Measurements from ENCODE around the gene LGALS4.
"Not testable (repeated sequence)": the region's sequence is repeated elsewhere in the genome, so short reads cannot be mapped to it uniquely, and the experiment has no call there.

Gene LGALS4

DNA sequence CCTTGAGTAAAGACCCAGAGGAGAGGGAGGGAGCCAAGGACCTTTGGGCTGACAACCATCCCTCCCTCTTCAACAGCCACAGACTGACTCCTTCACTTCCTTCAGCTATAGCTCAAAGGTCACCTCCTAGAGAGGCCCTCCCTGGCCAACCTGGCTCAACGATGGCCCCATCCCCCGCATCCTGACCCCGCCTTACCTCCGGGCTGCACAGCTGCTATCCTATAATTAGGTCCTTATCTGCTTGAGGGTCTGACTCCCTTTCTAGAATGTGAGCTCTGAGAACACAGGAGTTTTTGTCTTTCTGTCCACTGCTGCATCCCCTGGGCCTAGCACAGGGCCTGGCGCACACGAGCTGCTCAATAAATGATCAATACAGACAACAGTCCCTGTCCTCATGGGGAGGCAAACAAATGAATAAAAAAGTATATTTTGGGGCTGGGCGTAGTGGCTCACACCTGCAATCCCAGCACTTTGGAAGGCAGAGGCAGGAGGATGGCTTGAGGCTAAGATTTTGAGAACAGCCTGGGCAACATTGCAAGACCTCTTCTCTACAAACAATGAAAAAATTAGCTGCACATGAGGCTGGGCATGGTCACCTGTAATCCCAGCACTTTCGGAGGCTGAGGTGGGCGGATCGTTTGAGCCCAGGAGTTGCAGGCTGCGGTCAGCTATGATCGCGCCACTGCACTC, 6.6 kb upstream of the LGALS4 start:
- no peak for TF ChIP-seq POLR2AphosphoS5 (IDR thresholded peaks at IDR 0.05; ENCODE audit: borderline replicate concordance, low read depth, low read length)
- no peak for TF ChIP-seq FOXP2 (optimal IDR thresholded peaks at IDR 0.05; ENCODE audit: control extremely low read depth, extremely low read length, insufficient read depth)
- no peak for TF ChIP-seq EZH2 (IDR thresholded peaks at IDR 0.05)
- no peak overlapping the region for H3K9ac ChIP-seq (ENCODE audit: insufficient read length)
- H3K36me3 ChIP-seq (ENCODE audit: insufficient read depth, low read length): peaks cover 3% of the 10 kb centered on the region; the same call in 1 of the 2 replicates
- DNase-seq (ENCODE audit: low read depth, low spot score): no peak
- no peak overlapping the region for H3K4me3 ChIP-seq
- H3K9me3 ChIP-seq (ENCODE audit: low read depth, low read length): no peaks in the 10 kb centered on the region
- no peak overlapping the region for H3K27ac ChIP-seq

DNA sequence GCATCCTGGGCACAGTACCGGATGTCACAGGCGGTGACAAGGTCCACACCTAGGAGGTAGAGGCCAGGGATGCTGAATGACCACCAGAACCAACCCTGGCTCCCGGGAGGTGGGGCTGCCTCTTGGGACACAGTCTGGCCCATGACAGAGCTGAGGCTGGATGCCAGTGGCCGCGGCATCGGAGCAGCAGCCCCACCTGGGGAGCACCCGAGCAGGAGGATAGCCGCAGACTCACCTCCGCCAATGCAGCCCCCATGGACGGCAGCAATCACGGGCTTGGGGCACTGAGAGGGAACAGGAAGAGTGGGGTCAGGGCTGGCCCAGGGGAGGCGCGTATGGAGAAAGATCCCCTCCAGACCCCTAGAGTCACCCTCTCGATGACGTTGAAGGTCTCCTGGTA, 4.3 kb upstream of the LGALS4 start:
- Histone ChIP-seq H3K9me3 (ENCODE audit: low read depth, low read length) (no peaks in the 10 kb centered on the region), H3K4me3 (no peak overlapping the region), H3K9ac (ENCODE audit: insufficient read length) (no peak overlapping the region), H3K36me3 (ENCODE audit: insufficient read depth, low read length) (no peaks in the 10 kb centered on the region; the same call in 1 of the 2 replicates), H3K27ac (no peak overlapping the region)
- DNase-seq (ENCODE audit: low read depth, low spot score): no peak
- no peak for TF ChIP-seq FOXP2 (optimal IDR thresholded peaks at IDR 0.05; ENCODE audit: control extremely low read depth, extremely low read length, insufficient read depth)
- TF ChIP-seq POLR2AphosphoS5 (IDR thresholded peaks at IDR 0.05; ENCODE audit: borderline replicate concordance, low read depth, low read length): no peak
- no peak for TF ChIP-seq EZH2 (IDR thresholded peaks at IDR 0.05)

DNA sequence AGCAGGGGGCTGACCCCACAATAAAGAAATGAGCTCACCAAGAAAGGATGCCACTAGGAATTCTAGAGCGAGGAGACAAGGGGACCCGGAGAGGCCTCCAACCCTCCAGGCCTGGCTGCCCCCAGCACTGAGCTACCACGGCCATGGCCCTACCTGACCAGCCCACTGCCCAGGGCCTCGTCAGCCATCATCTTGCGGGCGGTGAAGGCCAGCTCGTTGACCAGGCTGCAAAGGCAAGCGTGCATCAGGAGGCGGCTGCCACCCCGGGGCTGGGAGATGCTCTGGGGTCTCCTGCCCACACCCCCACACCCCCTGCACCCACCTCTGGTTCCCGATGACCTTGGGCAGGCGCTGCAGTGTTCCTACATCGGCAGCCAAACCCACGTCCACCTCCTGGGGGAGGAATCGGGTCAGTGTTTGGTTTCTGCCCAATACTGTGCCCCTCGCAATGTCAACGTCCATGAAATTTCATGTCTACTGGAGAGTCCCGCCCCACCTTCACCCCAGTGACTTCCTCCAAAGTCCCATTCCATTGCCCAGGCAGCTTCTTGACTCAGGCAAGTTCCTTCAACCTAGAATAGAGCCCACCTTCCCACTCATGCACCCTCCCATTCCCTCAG, 3.5 kb upstream of the LGALS4 start:
- Histone ChIP-seq H3K9ac (ENCODE audit: insufficient read length) (no peak overlapping the region), H3K9me3 (ENCODE audit: low read depth, low read length) (no peaks in the 10 kb centered on the region), H3K27ac (no peak overlapping the region), H3K36me3 (ENCODE audit: insufficient read depth, low read length) (no peaks in the 10 kb centered on the region; the same call in 1 of the 2 replicates), H3K4me3 (no peak overlapping the region)
- DNase-seq (ENCODE audit: low read depth, low spot score): no peak
- TF ChIP-seq EZH2 (IDR thresholded peaks at IDR 0.05): no peak
- no peak for TF ChIP-seq FOXP2 (optimal IDR thresholded peaks at IDR 0.05; ENCODE audit: control extremely low read depth, extremely low read length, insufficient read depth)
- no peak for TF ChIP-seq POLR2AphosphoS5 (IDR thresholded peaks at IDR 0.05; ENCODE audit: borderline replicate concordance, low read depth, low read length)

DNA sequence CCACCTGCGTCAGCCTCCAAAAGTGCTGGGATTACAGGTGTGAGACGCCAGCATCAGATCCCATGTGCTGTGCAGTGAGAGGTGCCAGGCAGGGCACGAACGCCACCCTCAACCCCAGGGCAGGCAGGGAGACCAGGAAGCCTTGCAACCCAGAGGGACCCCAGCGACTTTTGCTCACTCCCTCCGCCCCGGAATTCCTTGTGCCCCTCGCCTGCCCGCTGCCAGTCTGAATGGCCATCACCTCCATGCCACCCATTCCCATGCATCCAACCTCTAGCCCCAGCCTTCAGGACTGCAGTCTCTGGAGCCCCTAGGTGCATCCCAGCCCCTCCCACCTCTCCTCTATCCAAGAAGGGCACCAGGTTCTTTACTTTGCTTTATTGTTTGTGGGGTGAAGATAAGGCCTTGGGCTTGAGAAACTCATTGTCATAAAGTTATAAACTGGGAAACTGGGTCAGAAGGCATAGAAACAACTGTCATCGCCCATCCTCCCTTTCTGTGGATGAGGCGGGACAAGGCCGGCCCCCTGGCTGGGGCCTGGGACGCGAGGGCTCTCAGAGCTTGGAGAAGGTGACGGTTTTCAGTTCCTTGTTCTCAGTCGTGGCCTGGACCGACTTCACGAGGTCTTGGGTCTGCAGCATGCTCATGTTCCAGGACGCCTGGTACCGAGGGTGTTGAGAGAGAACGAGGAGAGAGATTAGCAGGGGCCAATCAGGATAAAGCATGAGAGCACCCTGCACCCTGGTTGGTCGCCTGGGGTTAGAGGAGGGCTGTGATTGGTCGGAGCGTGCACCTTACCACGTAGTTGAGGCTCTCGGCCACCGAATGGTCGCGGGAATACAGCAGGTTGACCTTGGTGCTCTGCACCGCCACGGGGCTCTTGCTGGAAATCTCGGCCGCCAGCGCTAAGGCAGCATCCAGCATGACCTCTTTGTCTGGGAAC, 2.6 kb upstream of the LGALS4 start:
- H3K4me3 ChIP-seq: no peak overlapping the region
- DNase-seq (ENCODE audit: low read depth, low spot score): no peak
- TF ChIP-seq POLR2AphosphoS5 (IDR thresholded peaks at IDR 0.05; ENCODE audit: borderline replicate concordance, low read depth, low read length): no peak
- no peak for TF ChIP-seq FOXP2 (optimal IDR thresholded peaks at IDR 0.05; ENCODE audit: control extremely low read depth, extremely low read length, insufficient read depth)
- H3K9me3 ChIP-seq (ENCODE audit: low read depth, low read length): no peaks in the 10 kb centered on the region
- no peaks in the 10 kb centered on the region; the same call in 1 of the 2 replicates for H3K36me3 ChIP-seq (ENCODE audit: insufficient read depth, low read length)
- no peak overlapping the region for H3K27ac ChIP-seq
- no peak overlapping the region for H3K9ac ChIP-seq (ENCODE audit: insufficient read length)

DNA sequence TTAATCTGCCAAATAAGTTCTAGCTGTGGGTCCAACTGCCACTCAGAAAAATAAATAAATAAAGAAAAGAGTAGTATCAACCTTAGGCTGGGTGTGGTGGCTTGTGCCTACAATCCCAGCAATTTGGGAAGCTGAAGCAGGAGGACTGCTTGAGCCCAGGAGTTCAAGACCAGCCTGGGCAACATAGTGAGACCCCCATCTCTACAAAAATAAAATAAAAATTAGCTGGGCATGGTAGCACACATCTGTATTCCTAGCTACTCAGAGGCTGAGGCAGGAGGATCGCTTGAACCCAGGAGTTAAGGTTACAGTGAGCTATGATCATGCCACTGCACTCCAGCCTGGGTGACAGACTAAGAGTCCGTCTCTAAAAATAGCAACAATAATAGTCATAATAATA, 1.2 kb upstream of the LGALS4 start:
- not testable (repeated sequence) for DNase-seq (ENCODE audit: low read depth, low spot score)

DNA sequence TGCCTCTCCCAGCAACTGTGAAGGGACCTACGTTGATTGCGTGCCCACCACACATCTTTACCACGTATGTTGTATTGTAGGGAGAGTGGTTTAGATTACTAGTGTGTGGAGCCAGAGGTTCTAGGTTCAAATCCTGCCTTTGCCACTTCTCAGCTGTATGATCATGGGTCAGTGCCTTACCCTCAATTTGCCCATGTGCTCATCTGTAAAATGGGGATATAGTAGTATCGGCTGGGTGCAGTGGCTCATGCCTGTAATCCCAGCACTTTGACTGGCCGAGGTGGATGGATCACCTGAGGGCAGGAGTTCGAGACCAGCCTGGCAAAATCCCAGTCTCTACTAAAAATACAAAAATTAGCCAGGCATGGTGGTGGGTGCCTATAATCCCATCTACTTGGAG, 578 bp upstream of the LGALS4 start:
- TF ChIP-seq POLR2AphosphoS5 (IDR thresholded peaks at IDR 0.05; ENCODE audit: borderline replicate concordance, low read depth, low read length) (no peak), FOXP2 (optimal IDR thresholded peaks at IDR 0.05; ENCODE audit: control extremely low read depth, extremely low read length, insufficient read depth) (no peak), EZH2 (IDR thresholded peaks at IDR 0.05) (no peak)
- DNase-seq (ENCODE audit: low read depth, low spot score): no peak
- no peak overlapping the region for H3K27ac ChIP-seq

More for the DNA sequence above, 1.2 kb upstream of the LGALS4 start:
- H3K27ac ChIP-seq; H3K9ac ChIP-seq (ENCODE audit: insufficient read length); H3K9me3 ChIP-seq (ENCODE audit: low read depth, low read length); H3K36me3 ChIP-seq (ENCODE audit: insufficient read depth, low read length); H3K4me3 ChIP-seq: not testable (repeated sequence)

DNA sequence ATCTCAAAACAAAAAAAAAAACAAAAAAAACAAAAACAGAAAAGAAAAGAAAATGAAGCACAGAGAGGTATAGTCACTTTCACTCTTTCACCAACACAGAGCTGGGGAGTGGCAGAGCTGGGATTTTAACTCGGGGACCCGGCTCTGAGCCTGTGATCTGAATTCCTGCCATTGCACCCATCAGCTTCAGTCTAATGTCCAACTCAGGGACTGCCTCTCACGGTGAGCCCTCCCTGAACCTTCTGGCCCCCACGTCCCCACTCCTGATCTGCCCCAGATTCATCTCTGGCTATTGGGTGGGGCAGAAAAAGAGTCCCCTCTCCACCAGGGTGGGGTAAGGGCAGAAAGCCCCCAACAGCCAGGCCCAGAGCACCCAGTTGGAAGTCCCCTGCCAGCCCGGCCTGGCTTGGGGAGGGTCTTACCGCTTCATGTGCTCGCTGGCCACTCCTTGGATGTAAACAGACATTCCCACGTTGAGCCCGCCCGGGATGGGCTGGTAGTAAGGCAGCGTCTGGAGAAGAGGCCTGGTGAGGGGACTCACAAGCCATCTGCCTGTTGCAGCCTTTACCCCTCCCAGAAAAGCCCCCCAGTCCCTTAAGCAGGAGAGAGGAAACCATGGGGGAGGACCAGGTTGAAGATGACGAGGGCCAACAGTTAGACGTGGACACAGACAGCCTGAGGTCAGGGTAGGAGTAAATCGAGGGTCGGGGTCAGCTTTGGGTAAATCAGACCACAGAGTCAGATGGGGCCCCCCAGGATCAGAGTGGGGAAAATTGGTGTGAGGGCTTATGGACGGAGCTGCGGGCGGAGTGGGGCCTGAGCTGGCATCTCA, 520 bp downstream of the LGALS4 start:
- no peak for DNase-seq (ENCODE audit: low read depth, low spot score)
- Histone ChIP-seq H3K9ac (ENCODE audit: insufficient read length) (no peak overlapping the region), H3K4me3 (no peak overlapping the region), H3K9me3 (ENCODE audit: low read depth, low read length) (no peaks in the 10 kb centered on the region), H3K27ac (no peak overlapping the region), H3K36me3 (ENCODE audit: insufficient read depth, low read length) (no peaks in the 10 kb centered on the region; the same call in 1 of the 2 replicates)
- TF ChIP-seq EZH2 (IDR thresholded peaks at IDR 0.05) (no peak), FOXP2 (optimal IDR thresholded peaks at IDR 0.05; ENCODE audit: control extremely low read depth, extremely low read length, insufficient read depth) (no peak), POLR2AphosphoS5 (IDR thresholded peaks at IDR 0.05; ENCODE audit: borderline replicate concordance, low read depth, low read length) (no peak)

More for the DNA sequence above, 578 bp upstream of the LGALS4 start:
- H3K9me3 ChIP-seq (ENCODE audit: low read depth, low read length): no peaks in the 10 kb centered on the region
- no peak overlapping the region for H3K9ac ChIP-seq (ENCODE audit: insufficient read length)
- H3K36me3 ChIP-seq (ENCODE audit: insufficient read depth, low read length): no peaks in the 10 kb centered on the region; the same call in 1 of the 2 replicates
- no peak overlapping the region for H3K4me3 ChIP-seq

Data from SK-N-MC (cell line).